HepG2 (cell line): ENCODE data around the gene MAPK8IP3. TPM values are rescaled to one million over a fixed set of nuclear protein-coding genes. Genes with fewer than 3 reads are reported as not detected.
A peak's percentile ranks its signal among the peaks of the same experiment; 100 is the strongest.

ENCODE experiments used
- ARID2 ChIP-seq: sonication (generic); formaldehyde crosslinking; IDR thresholded peaks from 2 replicates; pipeline ENCODE4 v1.8.1; 2022; ENCODE audit warnings: mild to moderate bottlenecking, missing genetic modification reagents, borderline replicate concordance
- MAFF ChIP-seq: IDR thresholded peaks from 2 replicates; pipeline ENCODE4 v1.6.1; 2011; ENCODE audit warnings: low read depth, low read length, improper control_type of control experiment
- NR2C2 ChIP-seq: sonication (generic); formaldehyde crosslinking; IDR thresholded peaks from 2 replicates; pipeline ENCODE4 v1.4.0; 2020; ENCODE audit warnings: missing genetic modification reagents, mild to moderate bottlenecking, moderate library complexity, borderline replicate concordance
- PITX1 ChIP-seq: sonication (generic); formaldehyde crosslinking; IDR thresholded peaks from 2 replicates; pipeline ENCODE4 v1.5.1; 2020; ENCODE audit warnings: mild to moderate bottlenecking, missing genetic modification reagents
- PLRG1 ChIP-seq: fragments of 450-650 bp; conservative IDR thresholded peaks from 2 replicates; pipeline ENCODE4 v1.6.1; 2016
- ZBTB25 ChIP-seq: IDR thresholded peaks from 2 replicates; pipeline ENCODE4 v1.6.1; 2018; ENCODE audit warnings: missing genetic modification reagents
- ZBTB42 ChIP-seq: sonication (generic); formaldehyde crosslinking; IDR thresholded peaks from 2 replicates; pipeline ENCODE4 v1.5.0; 2020; ENCODE audit warnings: mild to moderate bottlenecking, missing genetic modification reagents
- ZFX ChIP-seq: sonication (generic); formaldehyde crosslinking; IDR thresholded peaks from 2 replicates; pipeline ENCODE4 v1.4.0; 2020; ENCODE audit warnings: mild to moderate bottlenecking, low read depth, missing genetic modification reagents, moderate library complexity
- ZFY ChIP-seq: sonication (generic); formaldehyde crosslinking; IDR thresholded peaks from 2 replicates; pipeline ENCODE4 v1.4.0; 2020; ENCODE audit warnings: missing genetic modification reagents
- ZMYM3 ChIP-seq: sonication (generic); formaldehyde crosslinking; IDR thresholded peaks from 2 replicates; pipeline ENCODE4 v1.5.1; 2020; ENCODE audit warnings: mild to moderate bottlenecking, missing genetic modification reagents
- ZNF543 ChIP-seq: sonication (generic); formaldehyde crosslinking; IDR thresholded peaks from 2 replicates; pipeline ENCODE4 v1.4.0; 2020; ENCODE audit warnings: mild to moderate bottlenecking, missing genetic modification reagents
- polyA plus RNA-seq, 8 experiments: library from polyadenylated mRNA; depleted of rRNA in 3 of 8; stranded (reverse) in 7 of 8; unstranded in 1 of 8; fragments of >200 nt; fragmentation: Illumina TruSeq in 4 of 8; extraction: Trizol in 4 of 8; gene quantifications; 2 replicates each; pipeline versions ENCODE4 v1.2.1 to v1.2.3, GENCODE V29; 2011 to 2016; ENCODE audit warnings: low read depth in 4 of 8, missing spikeins in 1 of 8, mixed read lengths in 1 of 8; ENCODE audit not compliant: insufficient read depth in 1 of 8
- total RNA-seq, 5 experiments: library from RNA; depleted of rRNA; stranded (reverse); fragments of >200 nt; fragmentation: Illumina TruSeq; extraction: Trizol; gene quantifications; 2 replicates each; pipeline ENCODE4 v1.2.3, GENCODE V29; 2016; ENCODE audit warnings: low read depth in 1 of 5
- TF ChIP-seq, protein P1 (sequence below), 2 experiments: sonication (generic) in 1 of 2; formaldehyde crosslinking in 1 of 2; IDR thresholded peaks; 2 replicates each; pipeline versions ENCODE4 v1.5.1 to v1.6.1; 2011 to 2020; ENCODE audit warnings: borderline replicate concordance in 1 of 2, low read depth in 1 of 2, low read length in 1 of 2, mild to moderate bottlenecking in 1 of 2, missing genetic modification reagents in 1 of 2, moderate library complexity in 1 of 2
- TF ChIP-seq, protein P2 (sequence below): sonication (generic); formaldehyde crosslinking; IDR thresholded peaks from 2 replicates; pipeline ENCODE4 v1.5.1; 2020; ENCODE audit warnings: mild to moderate bottlenecking, missing genetic modification reagents
- TF ChIP-seq, protein P3 (sequence below): sonication (generic); formaldehyde crosslinking; IDR thresholded peaks from 2 replicates; pipeline ENCODE4 v1.8.0; 2022; ENCODE audit warnings: missing genetic modification reagents, mild to moderate bottlenecking, borderline replicate concordance
- TF ChIP-seq, protein P4 (sequence below), 2 experiments: sonication (generic) in 1 of 2; formaldehyde crosslinking in 1 of 2; IDR thresholded peaks; 2 replicates each; pipeline versions ENCODE4 v1.4.0 to v1.6.1; 2016 to 2020; ENCODE audit warnings: borderline replicate concordance in 1 of 2, low read depth in 1 of 2, mild to moderate bottlenecking in 1 of 2, missing genetic modification reagents in 1 of 2

The MAPK8IP3 gene
- total and polyA plus RNA-seq, 2 of the 13 experiments (the other 11 are each of a cell fraction or from before 2014, with no cell fraction given), result 25.1 to 41.7 TPM

GRCh38 chr16:1794221-1794871 is 88.4 kb downstream of the MAPK8IP3 start (continued):
- TF ChIP-seq, protein P1, sequence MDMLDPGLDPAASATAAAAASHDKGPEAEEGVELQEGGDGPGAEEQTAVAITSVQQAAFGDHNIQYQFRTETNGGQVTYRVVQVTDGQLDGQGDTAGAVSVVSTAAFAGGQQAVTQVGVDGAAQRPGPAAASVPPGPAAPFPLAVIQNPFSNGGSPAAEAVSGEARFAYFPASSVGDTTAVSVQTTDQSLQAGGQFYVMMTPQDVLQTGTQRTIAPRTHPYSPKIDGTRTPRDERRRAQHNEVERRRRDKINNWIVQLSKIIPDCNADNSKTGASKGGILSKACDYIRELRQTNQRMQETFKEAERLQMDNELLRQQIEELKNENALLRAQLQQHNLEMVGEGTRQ (IDR thresholded peaks at IDR 0.05; ENCODE audit: low read depth, low read length), result no peak
- TF ChIP-seq, protein P1 (CRISPR knock-in tag; IDR thresholded peaks at IDR 0.05; ENCODE audit: borderline replicate concordance), result no peak
- TF ChIP-seq PLRG1 (no peak), ARID2 (no peak), ZBTB25 (CRISPR knock-in tag) (0 out of 2 replicates have a peak, but pooled peaks have one; percentile 21), MAFF (no peak), ZNF543 (CRISPR knock-in tag) (no peak), PITX1 (CRISPR knock-in tag) (peak; percentile 50; the same call in 1 of the 2 replicates), ZBTB42 (CRISPR knock-in tag) (no peak), ZFY (CRISPR knock-in tag) (peak; percentile 53), ZMYM3 (peak; percentile 37; the same call in 1 of the 2 replicates), NR2C2 (CRISPR knock-in tag) (peak; percentile 37; the same call in 1 of the 2 replicates), ZFX (CRISPR knock-in tag) (peak; percentile 64)
- TF ChIP-seq, protein P2, sequence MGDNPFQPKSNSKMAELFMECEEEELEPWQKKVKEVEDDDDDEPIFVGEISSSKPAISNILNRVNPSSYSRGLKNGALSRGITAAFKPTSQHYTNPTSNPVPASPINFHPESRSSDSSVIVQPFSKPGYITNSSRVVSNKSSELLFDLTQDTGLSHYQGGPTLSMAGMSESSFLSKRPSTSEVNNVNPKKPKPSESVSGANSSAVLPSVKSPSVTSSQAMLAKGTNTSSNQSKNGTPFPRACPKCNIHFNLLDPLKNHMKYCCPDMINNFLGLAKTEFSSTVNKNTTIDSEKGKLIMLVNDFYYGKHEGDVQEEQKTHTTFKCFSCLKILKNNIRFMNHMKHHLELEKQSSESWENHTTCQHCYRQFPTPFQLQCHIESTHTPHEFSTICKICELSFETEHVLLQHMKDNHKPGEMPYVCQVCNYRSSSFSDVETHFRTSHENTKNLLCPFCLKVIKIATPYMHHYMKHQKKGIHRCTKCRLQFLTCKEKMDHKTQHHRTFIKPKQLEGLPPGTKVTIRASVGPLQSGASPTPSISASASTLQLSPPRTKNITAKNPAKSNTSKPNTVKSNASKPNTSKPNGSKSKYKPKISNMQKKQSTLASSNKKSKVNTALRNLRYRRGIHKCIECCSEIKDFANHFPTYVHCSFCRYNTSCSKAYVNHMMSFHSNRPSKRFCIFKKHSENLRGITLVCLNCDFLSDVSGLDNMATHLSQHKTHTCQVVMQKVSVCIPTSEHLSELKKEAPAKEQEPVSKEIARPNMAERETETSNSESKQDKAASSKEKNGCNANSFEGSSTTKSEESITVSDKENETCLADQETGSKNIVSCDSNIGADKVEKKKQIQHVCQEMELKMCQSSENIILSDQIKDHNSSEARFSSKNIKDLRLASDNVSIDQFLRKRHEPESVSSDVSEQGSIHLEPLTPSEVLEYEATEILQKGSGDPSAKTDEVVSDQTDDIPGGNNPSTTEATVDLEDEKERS, result peak; percentile 33; the same call in 1 of the 2 replicates
- TF ChIP-seq, protein P3, sequence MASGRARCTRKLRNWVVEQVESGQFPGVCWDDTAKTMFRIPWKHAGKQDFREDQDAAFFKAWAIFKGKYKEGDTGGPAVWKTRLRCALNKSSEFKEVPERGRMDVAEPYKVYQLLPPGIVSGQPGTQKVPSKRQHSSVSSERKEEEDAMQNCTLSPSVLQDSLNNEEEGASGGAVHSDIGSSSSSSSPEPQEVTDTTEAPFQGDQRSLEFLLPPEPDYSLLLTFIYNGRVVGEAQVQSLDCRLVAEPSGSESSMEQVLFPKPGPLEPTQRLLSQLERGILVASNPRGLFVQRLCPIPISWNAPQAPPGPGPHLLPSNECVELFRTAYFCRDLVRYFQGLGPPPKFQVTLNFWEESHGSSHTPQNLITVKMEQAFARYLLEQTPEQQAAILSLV (CRISPR knock-in tag), result peak; percentile 89; the same call in 1 of the 2 replicates
- TF ChIP-seq, protein P4, sequence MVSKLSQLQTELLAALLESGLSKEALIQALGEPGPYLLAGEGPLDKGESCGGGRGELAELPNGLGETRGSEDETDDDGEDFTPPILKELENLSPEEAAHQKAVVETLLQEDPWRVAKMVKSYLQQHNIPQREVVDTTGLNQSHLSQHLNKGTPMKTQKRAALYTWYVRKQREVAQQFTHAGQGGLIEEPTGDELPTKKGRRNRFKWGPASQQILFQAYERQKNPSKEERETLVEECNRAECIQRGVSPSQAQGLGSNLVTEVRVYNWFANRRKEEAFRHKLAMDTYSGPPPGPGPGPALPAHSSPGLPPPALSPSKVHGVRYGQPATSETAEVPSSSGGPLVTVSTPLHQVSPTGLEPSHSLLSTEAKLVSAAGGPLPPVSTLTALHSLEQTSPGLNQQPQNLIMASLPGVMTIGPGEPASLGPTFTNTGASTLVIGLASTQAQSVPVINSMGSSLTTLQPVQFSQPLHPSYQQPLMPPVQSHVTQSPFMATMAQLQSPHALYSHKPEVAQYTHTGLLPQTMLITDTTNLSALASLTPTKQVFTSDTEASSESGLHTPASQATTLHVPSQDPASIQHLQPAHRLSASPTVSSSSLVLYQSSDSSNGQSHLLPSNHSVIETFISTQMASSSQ (IDR thresholded peaks at IDR 0.05; ENCODE audit: low read depth), result no peak
- TF ChIP-seq, protein P4 (CRISPR knock-in tag; IDR thresholded peaks at IDR 0.05; ENCODE audit: borderline replicate concordance), result peak; percentile 69; the same call in 1 of the 2 replicates
